K562 (cell line): ENCODE measurements around the gene ZNF384.

Experiments used
- CLOCK ChIP-seq: fragments of 250-450 bp; sonication (Bioruptor Pico); IDR thresholded peaks from 2 replicates; pipeline ENCODE4 v1.4.0; 2020; ENCODE audit warnings: mild to moderate bottlenecking, moderate library complexity, borderline replicate concordance
- EZH2 ChIP-seq: IDR thresholded peaks from 2 replicates; pipeline ENCODE4 v1.6.1; 2012; ENCODE audit warnings: low read depth, mild to moderate bottlenecking, inconsistent platforms, low read length, borderline replicate concordance
- HNRNPK ChIP-seq: fragments of 200-400 bp; formaldehyde crosslinking; IDR thresholded peaks from one replicate; pipeline ENCODE4 v1.6.1; 2018; ENCODE audit warnings: mild to moderate bottlenecking, low read depth, low read length; ENCODE audit not compliant: poor library complexity, severe bottlenecking
- MAZ ChIP-seq, 2 experiments: fragments of 450-650 bp in 1 of 2; sonication (generic) in 1 of 2; formaldehyde crosslinking; IDR thresholded peaks in 1 of 2; conservative IDR thresholded peaks in 1 of 2; 2 replicates each; pipeline versions ENCODE4 v1.4.0 to v1.5.0; 2020; ENCODE audit warnings: mild to moderate bottlenecking in 1 of 2, missing genetic modification reagents in 1 of 2
- MYC ChIP-seq, 2 experiments: fragments of 250-450 bp in 1 of 2; sonication (Bioruptor Pico) in 1 of 2; IDR thresholded peaks; 2 replicates each; pipeline versions ENCODE4 v1.5.1 to v1.6.1; 2012 to 2021; ENCODE audit warnings: low read depth in 2 of 2, borderline replicate concordance in 1 of 2, improper control_type of control experiment in 1 of 2, low read length in 1 of 2, mild to moderate bottlenecking in 1 of 2, moderate library complexity in 1 of 2
- NR3C1 ChIP-seq: sonication (generic); formaldehyde crosslinking; IDR thresholded peaks from 2 replicates; pipeline ENCODE4 v1.8.1; 2022; ENCODE audit warnings: missing genetic modification reagents
- PKNOX1 ChIP-seq: fragments of 450-650 bp; IDR thresholded peaks from 2 replicates; pipeline ENCODE4 v1.6.1; 2016
- POLR2H ChIP-seq: IDR thresholded peaks from 2 replicates; pipeline ENCODE4 v1.6.1; 2016; ENCODE audit warnings: missing genetic modification characterization, low read depth, mild to moderate bottlenecking, control low read depth, missing compliant biosample characterization, moderate library complexity
- PREB ChIP-seq: sonication (generic); formaldehyde crosslinking; IDR thresholded peaks from 2 replicates; pipeline ENCODE4 v1.8.1; 2023; ENCODE audit warnings: mild to moderate bottlenecking, missing genetic modification reagents
- RAD21 ChIP-seq, 2 experiments: fragments of 250-450 bp in 1 of 2; fragments of 450-650 bp in 1 of 2; sonication (Bioruptor Pico) in 1 of 2; formaldehyde crosslinking in 1 of 2; IDR thresholded peaks in 1 of 2; conservative IDR thresholded peaks in 1 of 2; 2 replicates each; pipeline versions ENCODE4 v1.4.0 to v1.8.0; 2020 to 2022; ENCODE audit warnings: mild to moderate bottlenecking in 2 of 2, moderate library complexity in 1 of 2
- SOX6 ChIP-seq: fragments of 450-650 bp; IDR thresholded peaks from 2 replicates; pipeline ENCODE4 v1.6.1; 2014; ENCODE audit warnings: mild to moderate bottlenecking
- ZBTB49 ChIP-seq: sonication (generic); formaldehyde crosslinking; IDR thresholded peaks from 2 replicates; pipeline ENCODE4 v1.8.0; 2022; ENCODE audit warnings: missing genetic modification reagents, mild to moderate bottlenecking, borderline replicate concordance
- ZNF592 ChIP-seq: fragments of 450-650 bp; IDR thresholded peaks from 2 replicates; pipeline ENCODE4 v1.6.1; 2017; ENCODE audit warnings: antibody characterized with exemption, mild to moderate bottlenecking

GRCh38 chr12:6652391-6652790 is 36.8 kb downstream of the ZNF384 start:
- TF ChIP-seq SOX6: no peak
- TF ChIP-seq MAZ (CRISPR knock-in tag; conservative IDR thresholded peaks at IDR 0.05 in 1 of 2, IDR thresholded peaks at IDR 0.05 in 1 of 2): no peak
- no peak for TF ChIP-seq EZH2
- no peak for TF ChIP-seq ZBTB49 (CRISPR knock-in tag)
- no peak for TF ChIP-seq NR3C1
- TF ChIP-seq PREB (CRISPR knock-in tag): no peak
- TF ChIP-seq MYC (IDR thresholded peaks at IDR 0.05; ENCODE audit: low read depth, low read length): no peak
- TF ChIP-seq MYC (CRISPR knock-in tag; IDR thresholded peaks at IDR 0.05; ENCODE audit: borderline replicate concordance, low read depth): no peak
- no peak for TF ChIP-seq POLR2H
- TF ChIP-seq HNRNPK: no peak
- TF ChIP-seq CLOCK: no peak
- TF ChIP-seq PKNOX1: no peak
- peak; percentile 5 to 15; a peak in 1 of 4 replicates for TF ChIP-seq RAD21 (CRISPR knock-in tag; conservative IDR thresholded peaks at IDR 0.05 in 1 of 2, IDR thresholded peaks at IDR 0.05 in 1 of 2)
- TF ChIP-seq ZNF592: no peak
